Fibroblast of skin of left quadriceps (primary cell): ENCODE measurements around the gene CRYGD.
A peak's percentile ranks its signal among the peaks of the same experiment; 100 is the strongest.

ENCODE experiments used
- DNase-seq, 2 experiments: peaks; one replicate each; pipeline ENCODE4 v3.0.0-alpha.2; 2013; ENCODE audit warnings: low read depth in 2 of 2

CRYGD gene

DNA sequence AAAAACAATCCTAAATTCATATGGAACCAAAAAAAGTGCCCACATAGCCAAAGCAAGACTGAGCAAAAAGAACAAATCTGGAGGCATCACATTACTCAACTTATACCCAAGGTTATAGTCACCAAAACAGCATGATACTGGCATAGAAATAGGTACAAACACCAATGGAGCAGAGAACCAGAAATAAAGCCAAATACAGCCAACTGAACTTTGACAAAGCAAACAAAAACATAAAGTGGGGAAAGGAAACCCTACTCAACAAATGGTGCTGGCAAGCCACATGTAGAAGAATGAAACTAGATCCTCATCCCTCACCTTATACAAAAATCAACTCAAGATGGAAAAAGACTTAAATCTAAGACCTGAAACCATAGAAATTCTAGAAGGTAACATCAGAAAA lies 40.5 kb downstream of the CRYGD start:
- no peak for DNase-seq

DNA sequence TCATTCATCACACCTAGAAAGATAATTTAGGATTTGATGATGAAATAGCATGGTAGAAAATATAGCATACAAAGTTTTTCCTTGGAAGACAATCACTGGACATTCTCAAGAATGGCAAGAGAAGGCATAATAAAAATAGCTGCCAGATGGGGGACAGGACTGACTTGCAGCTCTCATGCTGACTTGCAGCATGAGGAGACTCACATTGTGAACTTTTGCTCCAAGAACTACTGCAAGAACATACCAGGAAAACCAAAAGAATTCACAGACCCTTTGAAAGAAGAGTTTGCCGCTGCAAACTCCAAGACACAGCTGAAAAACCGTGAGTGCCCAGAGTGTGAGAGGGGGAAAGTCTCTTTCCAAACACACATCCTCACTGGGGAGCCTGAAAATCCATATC lies 47.0 kb downstream of the CRYGD start:
- no peak for DNase-seq

DNA sequence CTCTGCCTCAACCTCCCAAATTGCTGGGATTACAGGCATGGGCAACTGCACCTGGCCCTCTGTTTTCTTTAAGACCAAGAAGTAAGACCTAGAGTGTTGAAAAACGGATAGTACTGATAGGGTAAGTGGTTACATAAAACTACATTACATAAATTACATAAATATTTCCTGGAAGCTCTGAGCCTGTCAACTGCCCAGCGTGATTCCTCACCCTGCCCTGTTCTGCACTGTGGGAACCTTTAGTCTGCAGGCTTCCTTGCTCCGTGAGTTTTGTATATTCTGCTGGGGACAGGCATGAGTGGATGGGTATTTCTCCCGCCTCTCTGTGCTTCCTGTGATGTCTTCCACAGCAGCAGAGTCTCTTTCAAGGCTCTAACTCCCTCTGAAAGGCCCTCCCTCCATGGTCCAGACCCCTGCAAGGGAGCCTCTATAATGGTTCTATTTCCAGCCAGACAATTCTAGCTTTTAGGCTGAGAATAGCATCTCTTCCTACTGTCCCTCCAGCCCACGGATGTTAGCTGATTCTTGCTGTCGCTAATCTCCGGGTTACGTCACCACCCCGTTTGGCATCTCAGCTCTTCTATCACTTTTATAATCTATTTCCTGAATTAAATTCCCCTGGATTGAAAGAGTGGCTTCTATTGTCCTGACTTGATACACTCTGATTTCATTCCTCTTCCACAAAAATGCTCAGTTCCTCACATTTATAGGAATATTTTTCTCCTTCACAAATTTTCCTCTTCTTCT lies 49.5 kb downstream of the CRYGD start:
- DNase-seq: no peak

DNA sequence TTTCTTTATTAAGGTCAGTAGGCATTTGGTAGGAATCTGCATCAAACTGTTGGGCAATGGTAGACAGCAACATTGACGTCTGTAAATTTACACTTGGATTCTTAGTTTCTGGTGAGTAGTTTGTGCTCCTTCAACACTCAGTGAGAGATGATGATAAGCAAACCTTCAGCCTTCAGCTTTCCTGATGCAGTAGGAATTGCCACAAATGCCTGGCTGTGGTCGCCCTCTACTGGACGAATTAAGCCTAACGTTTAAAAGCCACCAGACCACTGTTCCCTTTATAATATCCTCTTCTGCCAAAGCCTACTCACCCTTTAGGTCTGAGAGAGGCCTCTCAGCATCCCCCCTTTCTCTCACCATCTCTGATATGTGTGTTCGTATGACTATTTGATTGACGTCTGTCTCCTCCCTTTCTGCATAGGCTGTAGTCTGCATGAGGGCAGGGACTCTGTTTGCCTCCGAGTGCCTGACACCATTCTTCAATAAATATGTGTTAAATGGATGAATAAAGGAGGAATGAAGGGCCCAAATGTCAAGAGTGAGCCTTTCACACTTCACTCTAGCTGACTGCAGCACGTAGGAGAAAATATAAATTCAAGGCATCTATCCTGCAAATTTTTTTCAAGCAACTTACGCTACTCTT lies 52.0 kb downstream of the CRYGD start:
- peak in 1 of 2 experiments; percentile 23 for DNase-seq
